ENCODE results near the gene TNFAIP8. TPM values are rescaled to one million over a fixed set of nuclear protein-coding genes. Genes with fewer than 3 reads are reported as not detected.

Gene TNFAIP8
- polyA plus RNA-seq, 1 of the 3 experiments (the other 2 are of a cell fraction) = 31.3 TPM

- TF ChIP-seq RFX5 (IDR thresholded peaks at IDR 0.05; ENCODE audit: low read length) (no peak), GATA2 (CRISPR knock-in tag; IDR thresholded peaks at IDR 0.05) (no peak), MXI1 (IDR thresholded peaks at IDR 0.05; ENCODE audit: low read depth, low read length) (no peak), ELF1 (IDR thresholded peaks at IDR 0.05) (no peak), SMC3 (IDR thresholded peaks at IDR 0.05; ENCODE audit: low read depth, low read length) (peak; percentile 27; the same call in 1 of the 2 replicates), CHD2 (IDR thresholded peaks at IDR 0.05; ENCODE audit: low read length, partially characterized antibody) (no peak), USF2 (IDR thresholded peaks at IDR 0.05; ENCODE audit: borderline replicate concordance, low read depth, low read length) (no peak), RAD21 (IDR thresholded peaks at IDR 0.05; ENCODE audit: low read length) (peak; percentile 52), TEAD4 (IDR thresholded peaks at IDR 0.05; ENCODE audit: borderline replicate concordance, insufficient read depth) (no peak), NRF1 (IDR thresholded peaks at IDR 0.05; ENCODE audit: low read depth, low read length) (no peak), TAF1 (IDR thresholded peaks at IDR 0.05; ENCODE audit: borderline replicate concordance, low read depth, low read length) (no peak), PBX3 (IDR thresholded peaks at IDR 0.05) (no peak), FOXM1 (IDR thresholded peaks at IDR 0.05; ENCODE audit: low read depth) (no peak)
Measured at GRCh38 chr5:119315516-119315949, 40.3 kb upstream of the TNFAIP8 start (continued).

GRCh38 chr5:119316086-119316485 is 39.7 kb upstream of the TNFAIP8 start:
- ChIA-PET CTCF (interaction anchor here (0.6 to 2.0 kb wide), 7 partner anchors 13 to 328 kb away, joined by 3 to 11 read pairs (median 3); partner anchors contain the start of gene DTWD2), POLR2A (no interaction called here)
- no peaks in the 10 kb centered on the region for H3K9me2 ChIP-seq
- no peak for DNase-seq
- peaks cover 4 to 14% of the 10 kb centered on the region in 2 experiments; a peak in 2 of 4 replicates for H3K4me1 ChIP-seq (ENCODE audit: control insufficient read depth in 1 of 2, insufficient read depth in 2 of 2, low read depth in 1 of 2, low read length in 1 of 2)
- no peak overlapping the region for H3K9ac ChIP-seq
- H3K9me3 ChIP-seq = no peaks in the 10 kb centered on the region
- H3K4me2 ChIP-seq = no peak overlapping the region
- WGBS (ENCODE audit: low lambda C conversion rate) = 98% methylated on average over 8 of the region's 8 CpGs
- peaks cover 0 to 4% of the 10 kb centered on the region in 2 experiments for H3K36me3 ChIP-seq (replicated peaks in 1 of 2; ENCODE audit: control insufficient read depth in 1 of 2, insufficient read depth in 2 of 2, low read length in 1 of 2)
- no peak overlapping the region; a peak in 1 of 4 replicates for H3K4me3 ChIP-seq (ENCODE audit: low read depth in 2 of 2, low read length in 1 of 2)
- peaks cover 25% of the 10 kb centered on the region for H3K79me2 ChIP-seq (ENCODE audit: insufficient read depth)
- H4K20me1 ChIP-seq (ENCODE audit: insufficient read depth) = no peaks in the 10 kb centered on the region
- TF ChIP-seq REST (IDR thresholded peaks at IDR 0.05; ENCODE audit: low read depth, low read length) (no peak), ZBTB33 (IDR thresholded peaks at IDR 0.05; ENCODE audit: borderline replicate concordance, low read depth) (no peak), JUND (IDR thresholded peaks at IDR 0.05) (no peak)
- no peaks in the 10 kb centered on the region for H3F3A ChIP-seq (replicated peaks; ENCODE audit: insufficient read depth)
- H3K27ac ChIP-seq (ENCODE audit: low read depth in 2 of 2, low read length in 1 of 2) = no peak overlapping the region
- H3K27me3 ChIP-seq (ENCODE audit: insufficient read depth) = no peaks in the 10 kb centered on the region
- no peak overlapping the region for H2AFZ ChIP-seq (ENCODE audit: low read depth)

Data from SK-N-SH (cell line).